GM18517 (cell line): ENCODE data around the gene IPO13.

Experiments used
- ATAC-seq: cut with Tn5 transposase; IDR thresholded peaks from one replicate; pipeline ENCODE4 v1.9.1; 2021; ENCODE audit warnings: mild to moderate bottlenecking, moderate library complexity; ENCODE audit not compliant: unreplicated experiment

Gene IPO13, protein sequence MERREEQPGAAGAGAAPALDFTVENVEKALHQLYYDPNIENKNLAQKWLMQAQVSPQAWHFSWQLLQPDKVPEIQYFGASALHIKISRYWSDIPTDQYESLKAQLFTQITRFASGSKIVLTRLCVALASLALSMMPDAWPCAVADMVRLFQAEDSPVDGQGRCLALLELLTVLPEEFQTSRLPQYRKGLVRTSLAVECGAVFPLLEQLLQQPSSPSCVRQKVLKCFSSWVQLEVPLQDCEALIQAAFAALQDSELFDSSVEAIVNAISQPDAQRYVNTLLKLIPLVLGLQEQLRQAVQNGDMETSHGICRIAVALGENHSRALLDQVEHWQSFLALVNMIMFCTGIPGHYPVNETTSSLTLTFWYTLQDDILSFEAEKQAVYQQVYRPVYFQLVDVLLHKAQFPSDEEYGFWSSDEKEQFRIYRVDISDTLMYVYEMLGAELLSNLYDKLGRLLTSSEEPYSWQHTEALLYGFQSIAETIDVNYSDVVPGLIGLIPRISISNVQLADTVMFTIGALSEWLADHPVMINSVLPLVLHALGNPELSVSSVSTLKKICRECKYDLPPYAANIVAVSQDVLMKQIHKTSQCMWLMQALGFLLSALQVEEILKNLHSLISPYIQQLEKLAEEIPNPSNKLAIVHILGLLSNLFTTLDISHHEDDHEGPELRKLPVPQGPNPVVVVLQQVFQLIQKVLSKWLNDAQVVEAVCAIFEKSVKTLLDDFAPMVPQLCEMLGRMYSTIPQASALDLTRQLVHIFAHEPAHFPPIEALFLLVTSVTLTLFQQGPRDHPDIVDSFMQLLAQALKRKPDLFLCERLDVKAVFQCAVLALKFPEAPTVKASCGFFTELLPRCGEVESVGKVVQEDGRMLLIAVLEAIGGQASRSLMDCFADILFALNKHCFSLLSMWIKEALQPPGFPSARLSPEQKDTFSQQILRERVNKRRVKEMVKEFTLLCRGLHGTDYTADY

DNA sequence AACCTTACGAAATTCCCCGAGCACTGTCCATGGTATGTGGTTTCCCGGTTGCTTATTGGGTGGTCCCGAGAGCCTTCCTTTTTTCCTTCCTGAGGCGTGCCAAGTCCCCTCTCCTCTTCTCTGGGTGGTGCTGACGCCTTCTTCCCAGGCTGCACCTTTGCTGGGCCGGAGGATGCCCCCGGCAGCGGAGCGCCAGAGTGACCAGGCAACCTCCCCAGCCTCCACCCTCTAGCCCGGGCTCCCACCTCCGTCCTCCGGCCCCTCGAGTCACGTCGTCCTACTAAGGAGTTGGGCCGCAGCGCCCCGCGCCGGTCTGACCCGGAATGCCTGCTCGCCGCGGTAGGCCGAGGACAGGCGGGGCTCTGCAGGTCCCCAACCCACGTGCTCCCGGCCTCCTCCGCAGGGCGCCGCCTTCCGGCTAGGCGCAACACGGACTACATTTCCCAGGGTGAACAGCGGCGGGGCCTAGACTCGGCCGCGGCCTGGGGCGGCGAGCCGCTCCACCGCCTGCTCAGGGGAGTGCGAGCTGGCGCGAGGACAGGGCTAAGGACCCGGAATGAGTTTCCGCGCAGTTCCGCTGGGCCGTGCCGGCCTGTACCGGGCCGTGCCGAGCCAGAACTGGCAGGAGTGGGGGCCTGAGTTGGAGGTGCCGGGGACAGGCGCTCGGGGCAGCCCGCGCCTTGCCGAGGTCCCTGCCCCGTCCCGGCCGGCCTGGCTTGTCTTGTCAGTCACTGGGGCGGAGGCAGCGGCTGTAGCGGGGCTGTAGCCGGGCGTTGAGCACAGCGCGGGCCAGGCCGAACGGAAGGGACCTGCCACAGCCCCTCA, at the start of gene IPO13:
IPO13 (plus strand) TSS at position 715 of the 825 bp plus-strand sequence. CDS start 651 bp downstream, outside the sequence.
- ATAC-seq, result peak; percentile 92

DNA sequence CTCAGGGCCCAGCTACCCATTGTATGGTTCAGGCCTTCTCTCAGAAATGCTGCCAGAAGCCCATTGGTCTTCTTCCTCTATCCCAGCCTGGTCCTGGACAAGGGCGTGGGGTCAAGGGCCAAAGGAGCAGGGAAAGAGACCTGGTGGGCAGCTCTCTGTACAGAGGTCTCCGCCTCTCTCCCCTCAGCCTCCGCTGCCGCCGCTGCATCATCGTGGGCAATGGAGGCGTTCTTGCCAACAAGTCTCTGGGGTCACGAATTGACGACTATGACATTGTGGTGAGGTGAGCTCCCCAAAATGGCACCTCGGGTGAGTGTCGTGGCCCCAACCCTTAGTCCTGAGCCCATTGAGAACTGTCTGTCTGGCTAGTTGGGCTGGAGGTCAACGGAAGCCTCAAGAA, 47.8 kb upstream of the IPO13 start:
- no peak for ATAC-seq

DNA sequence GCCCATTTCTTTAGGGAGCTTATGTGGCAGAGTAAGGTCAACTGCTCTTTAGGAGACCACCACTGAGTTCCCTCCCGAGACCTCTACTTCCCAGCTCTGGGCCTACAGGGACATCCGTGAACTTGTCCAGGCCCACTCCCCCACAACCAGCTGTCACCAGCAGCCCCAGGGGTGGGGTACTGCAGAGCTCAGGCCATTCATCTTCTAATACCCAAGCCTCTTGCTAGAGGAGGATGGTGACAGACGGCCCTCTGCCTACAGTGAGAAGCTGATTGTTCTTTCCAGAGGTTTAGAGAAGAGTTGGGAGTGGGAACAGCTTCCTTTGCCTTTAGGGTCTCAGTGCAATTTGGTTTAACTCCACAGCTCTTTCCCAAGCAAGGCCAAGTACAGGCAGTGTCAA, 46.4 kb upstream of the IPO13 start:
- no peak for ATAC-seq

DNA sequence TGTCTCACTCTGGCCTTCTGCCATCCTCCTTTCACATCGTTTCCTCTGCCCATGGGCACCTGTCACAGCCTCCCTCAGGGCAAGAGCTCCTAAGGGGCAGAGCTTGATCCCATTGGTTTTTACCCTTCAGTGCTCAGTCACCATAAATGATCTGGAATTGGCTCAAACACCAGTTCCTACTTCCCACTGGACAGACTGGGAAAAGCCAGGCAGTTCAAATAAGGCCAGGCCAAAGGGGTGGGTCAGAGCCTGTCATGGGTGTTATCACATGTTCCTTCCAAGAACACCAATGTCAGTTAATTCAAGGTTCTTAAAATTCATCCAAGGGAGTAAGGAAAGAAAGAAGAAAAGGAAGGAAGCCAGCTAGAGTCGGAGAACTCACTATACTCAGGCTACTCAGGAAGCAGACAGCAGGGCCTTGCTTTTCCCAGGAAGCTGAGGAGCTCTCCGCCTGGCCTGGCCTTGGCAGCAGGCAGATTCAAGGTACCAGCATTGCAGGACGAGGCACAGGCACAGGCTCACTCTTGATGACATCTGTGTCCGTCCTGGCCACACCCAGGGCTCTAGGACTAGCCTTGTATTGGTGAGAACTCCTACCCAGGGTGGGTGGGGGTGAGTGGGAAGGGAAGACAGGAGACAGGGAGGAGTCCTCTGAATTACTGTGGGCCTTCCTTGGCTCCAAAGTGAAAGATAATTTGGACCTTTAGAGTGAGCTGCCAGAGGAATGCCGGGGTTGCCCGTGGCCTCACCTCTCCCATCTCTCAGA, 45.4 kb upstream of the IPO13 start:
- ATAC-seq, result no peak

GRCh38 chr1:43902058-43902831, 44.5 kb upstream of the IPO13 start:
- ATAC-seq, result no peak

- no peak for ATAC-seq
Measured at GRCh38 chr1:43904660-43905551, 41.8 kb upstream of the IPO13 start.

- ATAC-seq, result no peak
Measured at GRCh38 chr1:43908226-43908625, 38.5 kb upstream of the IPO13 start.

GRCh38 chr1:43908858-43909257, 37.9 kb upstream of the IPO13 start:
- ATAC-seq, result no peak

DNA sequence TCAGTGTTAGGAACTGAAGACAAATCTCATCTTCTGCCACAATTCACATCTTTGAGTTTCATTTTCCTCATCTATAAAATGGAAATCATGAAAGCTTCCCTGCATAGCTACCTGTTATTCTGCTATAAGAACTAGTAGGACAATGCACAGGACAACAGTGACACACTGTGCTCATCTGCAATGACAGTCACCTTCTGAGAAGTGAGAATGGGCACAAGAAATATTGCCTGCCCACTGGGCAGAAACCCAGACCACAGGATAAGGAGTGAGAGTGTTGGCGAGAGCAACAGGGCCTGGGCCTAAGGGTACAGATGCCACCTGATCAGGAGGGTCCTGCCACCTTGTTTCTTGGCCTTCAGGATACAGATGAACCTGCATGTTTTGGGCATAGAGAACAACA, 36.4 kb upstream of the IPO13 start:
- no peak for ATAC-seq

GRCh38 chr1:43912607-43913006, 34.1 kb upstream of the IPO13 start:
- ATAC-seq, result no peak

DNA sequence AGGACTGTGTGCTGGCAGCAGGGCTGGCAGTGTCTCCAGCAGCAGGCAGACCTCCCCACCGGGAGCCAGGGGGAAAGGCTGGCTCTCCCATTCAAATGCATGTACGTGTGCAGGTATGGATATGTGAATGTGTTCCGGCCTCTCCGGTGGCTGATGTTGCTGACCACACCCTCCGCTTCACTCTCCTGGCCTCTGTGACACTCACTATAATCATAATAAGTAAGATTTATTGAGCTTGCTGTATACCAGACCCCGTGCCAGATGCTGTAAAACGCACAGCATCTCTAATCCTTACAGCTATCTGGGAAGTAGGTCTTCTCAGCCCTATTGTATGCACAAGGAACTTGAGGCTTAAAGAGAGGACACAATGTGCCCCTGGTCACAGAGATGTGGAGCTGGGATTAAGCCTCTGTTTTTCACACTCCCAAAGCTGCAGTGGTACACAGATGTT, 33.7 kb upstream of the IPO13 start:
- ATAC-seq, result no peak

DNA sequence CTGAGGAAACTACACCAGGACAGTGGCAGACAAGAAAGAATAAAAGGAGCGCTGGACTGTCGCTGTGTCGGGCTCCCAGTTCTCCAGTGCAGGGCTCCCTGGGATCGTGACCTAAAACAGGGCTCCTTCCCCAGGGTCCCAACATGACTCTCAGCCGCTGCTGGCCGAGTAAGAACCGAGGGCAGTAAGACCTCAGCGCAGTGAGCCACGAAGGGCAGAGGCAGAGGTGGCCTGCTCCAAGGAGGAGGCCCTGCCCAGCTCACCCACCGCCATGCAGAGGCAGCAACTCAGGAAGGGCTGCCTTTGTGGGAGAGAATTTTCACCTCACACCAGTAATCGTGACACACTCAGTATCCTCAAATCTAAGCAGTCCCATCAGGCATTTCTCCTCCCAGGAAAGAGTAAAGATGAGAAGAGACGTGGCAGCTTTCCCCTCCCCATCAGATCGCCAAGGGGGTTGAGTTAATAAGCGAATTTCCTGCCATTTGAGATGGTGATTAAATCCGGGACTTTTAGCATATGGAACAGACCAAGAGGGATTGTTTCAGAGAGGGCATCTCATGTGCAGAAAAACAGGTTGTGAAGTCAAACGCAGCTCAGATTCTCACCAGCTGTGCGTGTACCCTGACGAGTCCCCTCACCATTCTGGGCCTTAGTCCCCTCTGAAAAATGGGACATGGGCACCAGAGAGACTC, 32.9 kb upstream of the IPO13 start:
- no peak for ATAC-seq

DNA sequence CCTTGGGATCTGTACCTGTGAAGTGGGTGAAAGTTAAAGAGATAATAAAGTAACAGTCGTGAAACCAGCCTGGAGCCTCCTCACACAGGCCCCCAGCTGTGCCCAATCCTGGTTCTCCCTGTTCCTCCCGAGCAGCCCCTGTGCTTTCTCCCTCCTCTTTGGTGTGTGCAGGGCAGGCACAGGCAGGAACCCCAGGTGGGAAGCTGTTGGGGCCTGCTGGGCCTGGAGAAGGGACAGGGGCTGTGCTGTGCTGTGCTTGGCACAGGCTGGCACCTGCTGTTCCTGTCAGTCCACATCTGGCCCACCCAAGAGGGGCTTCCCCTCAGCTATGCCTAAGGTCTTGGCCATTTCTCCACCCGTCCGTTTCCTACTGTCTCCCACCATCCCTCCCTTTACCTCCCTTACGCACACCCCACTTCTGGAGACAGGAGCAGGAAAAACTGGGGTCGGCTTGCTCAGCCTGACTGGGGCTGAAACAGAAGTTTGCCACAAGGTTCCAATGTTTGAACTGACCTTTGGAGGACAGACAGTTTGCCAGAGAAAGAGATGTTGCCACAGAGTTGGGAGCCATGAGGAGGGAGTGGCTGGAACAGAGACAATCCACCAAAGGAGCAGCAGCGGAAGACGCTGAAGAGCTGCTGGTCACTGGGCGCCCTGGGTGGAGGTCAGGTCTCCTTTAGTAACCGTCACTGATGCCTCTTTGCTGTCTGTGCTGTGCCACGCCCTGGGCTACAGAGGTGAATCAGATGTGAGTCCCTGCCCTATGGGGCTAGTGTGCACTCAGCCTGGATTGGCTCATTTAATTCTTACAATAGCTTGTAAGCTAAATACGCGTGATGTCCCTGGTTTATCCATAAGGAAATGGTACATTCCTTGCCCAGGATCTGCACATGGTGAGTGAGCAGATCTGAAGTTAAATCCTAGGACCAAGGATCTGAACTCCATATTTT, 31.9 kb upstream of the IPO13 start:
- no peak for ATAC-seq

DNA sequence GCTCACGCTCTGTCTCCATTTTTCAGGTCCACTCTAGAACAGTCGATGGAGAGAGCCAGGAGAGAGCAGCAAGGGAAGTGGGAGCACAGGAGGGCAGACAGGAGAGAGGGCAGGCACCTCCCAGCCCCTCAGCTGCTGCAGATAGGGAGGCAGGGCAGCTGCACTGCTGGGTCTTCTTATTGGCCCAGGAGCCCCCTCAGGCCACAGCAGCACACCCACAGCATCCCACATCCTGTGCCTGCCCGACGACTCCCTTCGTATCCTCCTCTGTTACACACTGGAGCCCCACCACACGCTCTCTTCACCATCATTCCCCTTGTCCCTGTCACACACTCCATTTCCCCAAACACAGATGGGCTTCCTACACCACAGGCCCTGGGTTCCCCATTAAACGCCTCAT, 26.8 kb upstream of the IPO13 start:
- ATAC-seq, result no peak

DNA sequence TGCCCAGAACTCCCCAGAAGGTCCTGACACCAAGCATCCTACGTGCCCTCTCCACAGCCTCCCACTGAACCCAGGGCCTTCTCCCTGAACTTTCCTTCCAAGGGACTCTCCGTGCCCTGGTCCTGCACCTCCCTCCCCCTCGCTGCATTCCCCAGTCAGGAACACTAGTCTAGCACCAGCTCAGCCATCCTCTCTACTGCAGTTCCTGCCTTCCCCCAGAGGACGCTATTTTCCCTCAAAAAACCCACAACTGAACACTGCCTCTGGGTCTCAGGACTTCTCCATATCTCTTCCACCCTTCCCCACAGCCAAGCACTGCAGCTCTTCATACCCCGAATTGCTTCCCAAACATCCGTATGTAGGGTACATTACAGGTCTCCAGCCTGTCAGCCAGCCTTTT, 25.7 kb upstream of the IPO13 start:
- no peak for ATAC-seq

- no peak for ATAC-seq
Measured at GRCh38 chr1:43924516-43924915, 22.2 kb upstream of the IPO13 start.

DNA sequence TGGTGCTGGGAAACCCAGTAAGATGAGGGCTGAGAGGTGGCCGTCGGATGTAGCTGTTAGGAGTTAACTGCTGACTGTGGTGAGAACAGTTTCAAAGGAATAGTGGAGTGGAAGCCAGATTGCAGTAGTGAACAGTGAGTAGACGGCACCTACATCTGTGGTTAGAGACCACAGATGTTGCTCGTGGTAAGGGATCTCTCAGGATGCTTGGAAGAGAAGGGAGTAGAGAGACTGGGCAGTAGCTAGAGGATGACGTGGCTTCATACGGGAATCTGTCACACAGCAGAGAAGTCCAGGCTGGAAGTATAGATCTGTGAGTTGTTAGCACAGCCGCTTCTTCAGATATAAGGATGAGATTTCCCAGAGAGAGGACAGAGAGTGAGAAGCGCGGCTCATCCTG, 20.9 kb upstream of the IPO13 start:
- no peak for ATAC-seq
